Measurements from ENCODE around the gene KRI1. TPM values are rescaled to one million over a fixed set of nuclear protein-coding genes. Genes with fewer than 3 reads are reported as not detected.

The KRI1 gene
- total RNA-seq, 1 experiment from 2014 or later, result 27.4 TPM

DNA sequence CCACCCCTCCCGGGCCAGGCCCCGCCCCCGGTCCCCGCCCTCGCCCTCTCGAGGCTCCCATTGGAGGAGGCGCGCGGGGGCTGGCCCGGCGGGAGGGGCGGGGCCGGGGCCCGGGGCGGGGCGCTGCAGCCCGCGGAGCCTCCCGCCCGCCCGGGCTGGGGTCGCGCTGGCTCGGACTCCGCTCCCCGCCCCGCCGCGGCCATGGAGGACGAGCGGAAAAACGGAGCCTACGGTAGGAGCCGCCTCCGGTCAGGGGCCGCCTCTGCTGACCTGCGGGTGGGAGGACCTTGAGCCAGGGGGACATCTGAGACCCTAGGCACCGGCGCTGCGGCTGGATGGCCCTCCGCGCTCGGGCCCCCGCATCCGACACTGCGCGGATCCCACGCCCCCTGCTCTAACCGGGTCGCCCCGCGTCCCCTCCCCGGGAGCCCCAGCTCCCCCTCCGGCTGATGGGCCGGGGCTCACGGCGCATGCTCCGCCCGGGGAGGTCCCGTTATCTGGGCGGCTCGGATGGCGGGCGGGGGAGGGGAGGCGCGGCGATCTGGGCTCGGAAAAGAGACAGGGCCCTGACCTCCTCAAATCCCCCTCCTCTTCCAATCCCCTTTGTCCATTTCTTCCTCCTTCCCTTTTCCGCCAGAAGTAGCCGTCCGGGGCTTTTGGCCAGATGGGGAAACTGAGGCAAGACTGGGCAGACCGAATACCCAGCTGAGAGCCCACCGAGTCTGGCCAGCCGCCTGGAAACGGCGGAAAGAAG, 36.7 kb upstream of the KRI1 start:
- no peaks in the 10 kb centered on the region for H3K9me3 Mint-ChIP-seq (ENCODE audit: unreplicated experiment)
- no peak overlapping the region for H3K27ac Mint-ChIP-seq (ENCODE audit: low read depth, unreplicated experiment)
- H3K4me1 Mint-ChIP-seq (ENCODE audit: insufficient read depth, unreplicated experiment), result no peaks in the 10 kb centered on the region
- H3K36me3 Mint-ChIP-seq (ENCODE audit: insufficient read depth, unreplicated experiment), result no peaks in the 10 kb centered on the region
- H3K4me3 Mint-ChIP-seq (ENCODE audit: unreplicated experiment), result peak overlapping the region; percentile 60
- peak; percentile 75 for DNase-seq (ENCODE audit: unreplicated experiment)
- CTCF ChIA-PET, result interaction anchor here (0.6 to 2.1 kb wide), 2 partner anchors 22 to 301 kb away, joined by 3 to 10 read pairs; no protein-coding TSS in a partner anchor
- TF ChIP-seq, protein P1, sequence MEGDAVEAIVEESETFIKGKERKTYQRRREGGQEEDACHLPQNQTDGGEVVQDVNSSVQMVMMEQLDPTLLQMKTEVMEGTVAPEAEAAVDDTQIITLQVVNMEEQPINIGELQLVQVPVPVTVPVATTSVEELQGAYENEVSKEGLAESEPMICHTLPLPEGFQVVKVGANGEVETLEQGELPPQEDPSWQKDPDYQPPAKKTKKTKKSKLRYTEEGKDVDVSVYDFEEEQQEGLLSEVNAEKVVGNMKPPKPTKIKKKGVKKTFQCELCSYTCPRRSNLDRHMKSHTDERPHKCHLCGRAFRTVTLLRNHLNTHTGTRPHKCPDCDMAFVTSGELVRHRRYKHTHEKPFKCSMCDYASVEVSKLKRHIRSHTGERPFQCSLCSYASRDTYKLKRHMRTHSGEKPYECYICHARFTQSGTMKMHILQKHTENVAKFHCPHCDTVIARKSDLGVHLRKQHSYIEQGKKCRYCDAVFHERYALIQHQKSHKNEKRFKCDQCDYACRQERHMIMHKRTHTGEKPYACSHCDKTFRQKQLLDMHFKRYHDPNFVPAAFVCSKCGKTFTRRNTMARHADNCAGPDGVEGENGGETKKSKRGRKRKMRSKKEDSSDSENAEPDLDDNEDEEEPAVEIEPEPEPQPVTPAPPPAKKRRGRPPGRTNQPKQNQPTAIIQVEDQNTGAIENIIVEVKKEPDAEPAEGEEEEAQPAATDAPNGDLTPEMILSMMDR (IDR thresholded peaks at IDR 0.05; ENCODE audit: unreplicated experiment), result no peak
- no TSS peak for BruUV-seq (replicated peaks)
- intact Hi-C loops (cut with micrococcal nuclease), result loop anchor here (2.0 kb wide), 1 partner anchor 14 kb away; no protein-coding TSS in a partner anchor
- peaks cover 15% of the 10 kb centered on the region for H3K27me3 Mint-ChIP-seq (ENCODE audit: insufficient read depth, unreplicated experiment)
- POLR2A ChIA-PET, result interaction anchor here (0.6 to 1.1 kb wide), 2 partner anchors 17 to 220 kb away, joined by 4 to 5 read pairs; no protein-coding TSS in a partner anchor

DNA sequence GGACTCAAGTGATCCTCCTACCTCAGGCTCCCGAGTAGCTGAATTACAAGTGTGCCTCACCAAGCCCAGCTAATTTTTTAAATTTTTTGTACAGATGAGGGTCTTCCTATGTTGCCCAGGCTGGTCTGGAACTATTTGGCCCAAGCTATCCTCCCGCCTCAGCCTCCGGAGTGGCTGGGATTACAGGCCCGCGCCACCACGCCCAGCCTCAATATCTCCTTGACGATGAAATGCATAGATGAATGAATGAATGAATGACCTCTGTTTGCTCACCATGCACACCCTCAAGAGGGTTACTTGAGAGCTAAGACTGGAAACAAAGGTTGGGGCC, 36.2 kb upstream of the KRI1 start:
- Mint-ChIP-seq H3K27ac (ENCODE audit: low read depth, unreplicated experiment) (no peak overlapping the region), H3K4me1 (ENCODE audit: insufficient read depth, unreplicated experiment) (no peaks in the 10 kb centered on the region), H3K9me3 (ENCODE audit: unreplicated experiment) (no peaks in the 10 kb centered on the region), H3K4me3 (ENCODE audit: unreplicated experiment) (peak overlapping the region; percentile 60), H3K36me3 (ENCODE audit: insufficient read depth, unreplicated experiment) (no peaks in the 10 kb centered on the region), H3K27me3 (ENCODE audit: insufficient read depth, unreplicated experiment) (peaks cover 15% of the 10 kb centered on the region)
- CTCF ChIA-PET, result interaction anchor here (0.6 to 2.1 kb wide), 4 partner anchors 21 to 302 kb away, joined by 3 to 10 read pairs (median 4); no protein-coding TSS in a partner anchor
- BruUV-seq (replicated peaks), result no TSS peak
- POLR2A ChIA-PET, result interaction anchor here (0.6 to 1.1 kb wide), 2 partner anchors 16 to 220 kb away, joined by 4 to 5 read pairs; no protein-coding TSS in a partner anchor
- intact Hi-C loops (cut with micrococcal nuclease), result loop anchor here (2.0 kb wide), 1 partner anchor 15 kb away; no protein-coding TSS in a partner anchor
- no peak for DNase-seq (ENCODE audit: unreplicated experiment)
- TF ChIP-seq, protein P1 (IDR thresholded peaks at IDR 0.05; ENCODE audit: unreplicated experiment), result no peak

DNA sequence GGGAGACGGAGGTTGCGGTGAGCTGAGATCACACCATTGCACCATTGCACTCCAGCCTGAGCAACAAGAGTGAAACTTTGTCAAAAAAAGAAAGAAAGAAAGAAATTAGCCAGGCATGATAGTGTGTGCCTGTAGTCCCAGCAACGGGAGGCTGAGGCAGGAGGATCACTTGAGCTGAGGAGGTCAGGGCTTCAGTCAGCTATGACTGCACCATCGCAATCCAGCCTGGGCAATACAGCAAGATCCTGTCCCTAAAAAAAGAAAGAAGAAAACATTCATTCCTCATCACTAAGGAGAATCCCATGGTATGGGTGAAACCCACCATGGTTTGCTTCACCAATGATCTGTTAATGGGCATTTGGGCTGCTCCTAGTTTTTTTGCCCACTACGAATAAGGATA, 34.3 kb upstream of the KRI1 start:
- BruUV-seq (replicated peaks), result no TSS peak
- no peaks in the 10 kb centered on the region for H3K36me3 Mint-ChIP-seq (ENCODE audit: insufficient read depth, unreplicated experiment)
- H3K4me1 Mint-ChIP-seq (ENCODE audit: insufficient read depth, unreplicated experiment), result no peaks in the 10 kb centered on the region
- CTCF ChIA-PET, result interaction anchor here (0.6 to 1.0 kb wide), 2 partner anchors 18 to 100 kb away, joined by 3 read pairs; no protein-coding TSS in a partner anchor
- no peaks in the 10 kb centered on the region for H3K9me3 Mint-ChIP-seq (ENCODE audit: unreplicated experiment)
- POLR2A ChIA-PET, result interaction anchor here (0.7 kb wide), 1 partner anchor 16 kb away, joined by 3 read pairs; no protein-coding TSS in a partner anchor
- H3K4me3 Mint-ChIP-seq (ENCODE audit: unreplicated experiment), result no peak overlapping the region
- H3K27ac Mint-ChIP-seq (ENCODE audit: low read depth, unreplicated experiment), result no peak overlapping the region
- TF ChIP-seq, protein P1 (IDR thresholded peaks at IDR 0.05; ENCODE audit: unreplicated experiment), result no peak
- DNase-seq (ENCODE audit: unreplicated experiment), result no peak
- intact Hi-C loops (cut with micrococcal nuclease), result no loop called here
- peaks cover 15% of the 10 kb centered on the region for H3K27me3 Mint-ChIP-seq (ENCODE audit: insufficient read depth, unreplicated experiment)

DNA sequence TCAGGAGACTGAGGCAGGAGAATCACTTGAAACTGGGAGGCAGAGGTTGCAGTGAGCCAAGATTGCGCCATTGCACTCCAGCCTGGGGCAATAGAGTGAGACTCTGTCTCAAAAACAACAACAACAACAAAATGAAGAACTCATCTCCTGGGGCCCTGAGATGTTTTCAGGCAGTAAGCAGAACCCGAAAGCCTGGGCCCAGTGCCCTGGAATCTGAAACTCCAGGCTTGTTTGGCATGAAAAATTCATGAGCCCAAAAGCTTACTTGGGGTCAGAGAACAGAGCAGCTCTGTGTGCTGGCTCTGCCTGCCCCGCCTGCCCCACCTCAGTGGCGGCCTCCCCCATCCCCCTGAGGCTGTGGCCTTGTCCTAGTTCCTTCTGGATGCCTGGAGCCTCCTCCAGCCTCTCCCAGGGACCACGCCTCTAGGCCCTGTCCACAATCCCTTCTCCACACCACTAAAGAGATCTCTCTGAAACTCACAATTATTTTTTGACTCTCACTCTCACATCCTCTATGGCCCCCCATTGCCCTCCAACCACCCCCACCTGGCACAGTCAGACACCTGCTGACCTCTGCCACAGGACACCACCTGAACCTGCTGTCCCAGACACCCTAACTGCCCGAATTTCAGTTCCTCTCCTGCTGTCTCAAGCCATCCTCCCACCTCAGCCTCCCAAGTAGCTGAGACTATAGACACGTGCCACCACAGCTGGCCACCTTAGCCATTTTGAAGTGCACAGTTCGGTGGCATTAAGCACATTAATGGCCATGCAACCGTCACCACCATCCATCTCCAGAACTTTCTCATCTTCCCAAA, 28.2 kb upstream of the KRI1 start:
- TF ChIP-seq, protein P1 (IDR thresholded peaks at IDR 0.05; ENCODE audit: unreplicated experiment), result no peak
- intact Hi-C loops (cut with micrococcal nuclease), result no loop called here
- Mint-ChIP-seq H3K27me3 (ENCODE audit: insufficient read depth, unreplicated experiment) (no peaks in the 10 kb centered on the region), H3K36me3 (ENCODE audit: insufficient read depth, unreplicated experiment) (no peaks in the 10 kb centered on the region), H3K27ac (ENCODE audit: low read depth, unreplicated experiment) (no peak overlapping the region), H3K4me3 (ENCODE audit: unreplicated experiment) (no peak overlapping the region), H3K9me3 (ENCODE audit: unreplicated experiment) (no peaks in the 10 kb centered on the region), H3K4me1 (ENCODE audit: insufficient read depth, unreplicated experiment) (no peaks in the 10 kb centered on the region)
- BruUV-seq (replicated peaks), result no TSS peak
- ChIA-PET CTCF (interaction anchor here (0.6 to 2.7 kb wide), 4 partner anchors 12 to 165 kb away, joined by 3 to 26 read pairs (median 8); no protein-coding TSS in a partner anchor), POLR2A (interaction anchor here (0.6 kb wide), 1 partner anchor 28 kb away, joined by 3 read pairs; no protein-coding TSS in a partner anchor)
- no peak for DNase-seq (ENCODE audit: unreplicated experiment)
